HepG2 (cell line): ENCODE data around the gene MST1. TPM values are rescaled to one million over a fixed set of nuclear protein-coding genes. Genes with fewer than 3 reads are reported as not detected.
"Not testable (repeated sequence)": the region's sequence is repeated elsewhere in the genome, so short reads cannot be mapped to it uniquely, and the experiment has no call there.

Experiments used
- ATAC-seq: fragments of 200-7000 bp; cut with Tn5 transposase; 3 replicates; pipeline ENCODE4 v1.9.1; 2020; ENCODE audit warnings: mild to moderate bottlenecking, moderate library complexity
- BruUV-seq: library from RNA; stranded (reverse); fragments of 400-500 nt; replicated peaks from 2 replicates; lab custom pipeline; 2021; lab: Mats Ljungman, UMichigan
- CTCF ChIA-PET: fragments of 300-600 bp; formaldehyde crosslinking; extraction: SDS; loops from one replicate; lab custom pipeline; 2021; ENCODE audit warnings: low total read pairs, inconsistent platforms, low intra/inter-chr PET ratio; lab: Yijun Ruan, JAX
- POLR2A ChIA-PET: fragments of 350-600 bp; sonication (Branson Sonifier 250); formaldehyde crosslinking; loops from one replicate; lab custom pipeline; 2020; ENCODE audit warnings: antibody characterized with exemption, inconsistent platforms; lab: Yijun Ruan, JAX
- DNase-seq: peaks from one replicate; pipeline ENCODE4 v3.0.0-alpha.2; 2015; ENCODE audit warnings: low spot score
- FAIRE-seq: peaks from 3 replicates; lab custom pipeline; 2011; peaks lifted over from hg19 to GRCh38; lab: Jason Lieb, UNC
- H2AFZ ChIP-seq: one replicate; pipeline ENCODE4 v1.6.1; 2011; ENCODE audit warnings: low read length, inconsistent platforms
- H3K27ac ChIP-seq: fragments of 300-600 bp; 3 replicates; pipeline ENCODE4 v1.8.0; 2011; ENCODE audit warnings: mixed run types, mild to moderate bottlenecking, mixed read lengths, low read length, inconsistent platforms; ENCODE audit not compliant: insufficient read depth; ENCODE audit errors: extremely low read length
- H3K27me3 ChIP-seq, 2 experiments: fragments of 200-600 bp in 1 of 2; 2 replicates in 1 of 2; 3 replicates in 1 of 2; pipeline versions ENCODE4 v1.6.0 to v1.8.0; 2011; ENCODE audit warnings: low read length in 2 of 2, mild to moderate bottlenecking in 2 of 2, moderate library complexity in 2 of 2, inconsistent platforms in 1 of 2; ENCODE audit not compliant: insufficient read depth in 2 of 2, control insufficient read depth in 1 of 2
- H3K36me3 ChIP-seq, 2 experiments: fragments of 200-600 bp in 1 of 2; replicated peaks in 1 of 2; 2 replicates in 1 of 2; 3 replicates in 1 of 2; pipeline versions ENCODE4 v1.5.1 to v1.8.0; 2011; ENCODE audit warnings: low read length in 2 of 2, inconsistent platforms in 1 of 2; ENCODE audit not compliant: insufficient read depth in 2 of 2, control insufficient read depth in 1 of 2
- H3K4me1 ChIP-seq: 2 replicates; pipeline ENCODE4 v1.5.1; 2012; ENCODE audit warnings: low read length, inconsistent platforms; ENCODE audit not compliant: insufficient read depth
- H3K4me2 ChIP-seq: 2 replicates; pipeline ENCODE4 v1.6.0; 2011; ENCODE audit warnings: low read depth, low read length, inconsistent platforms
- H3K4me3 ChIP-seq, 3 experiments: fragments of 200-600 bp in 1 of 3; sonication (generic), shearing (Covaris generic) in 1 of 3; replicated peaks in 1 of 3; 2 replicates each; pipeline ENCODE4 v1.5.1; 2011 to 2016; ENCODE audit warnings: low read length in 3 of 3, inconsistent platforms in 2 of 3, low read depth in 2 of 3, mild to moderate bottlenecking in 2 of 3, control low read depth in 1 of 3, mixed read lengths in 1 of 3; ENCODE audit not compliant: insufficient read depth in 1 of 3
- H3K79me2 ChIP-seq: one replicate; pipeline ENCODE4 v1.6.1; 2011; ENCODE audit warnings: low read length, inconsistent platforms; ENCODE audit not compliant: insufficient read depth
- H3K9ac ChIP-seq: 2 replicates; pipeline ENCODE4 v1.6.0; 2011; ENCODE audit warnings: mild to moderate bottlenecking, low read depth, low read length, inconsistent platforms; ENCODE audit not compliant: insufficient read depth
- H3K9me3 ChIP-seq: 2 replicates; pipeline ENCODE4 v1.5.1; 2012; ENCODE audit warnings: mild to moderate bottlenecking, low read length
- H4K20me1 ChIP-seq: 2 replicates; pipeline ENCODE4 v1.6.0; 2011; ENCODE audit warnings: inconsistent platforms, mild to moderate bottlenecking, low read length, moderate library complexity; ENCODE audit not compliant: insufficient read depth
- AGO2 ChIP-seq: fragments of 200-400 bp; formaldehyde crosslinking; optimal IDR thresholded peaks from 2 replicates; pipeline ENCODE3; 2017; ENCODE audit warnings: mild to moderate bottlenecking, low read depth, low read length, moderate library complexity
- CCDC6 ChIP-seq: sonication (generic); formaldehyde crosslinking; IDR thresholded peaks from 2 replicates; pipeline ENCODE4 v1.8.1; 2022; ENCODE audit warnings: mild to moderate bottlenecking, missing genetic modification reagents, moderate library complexity
- POLR2A ChIP-seq, 2 experiments: IDR thresholded peaks; 2 replicates each; pipeline ENCODE4 v1.6.1; 2011; ENCODE audit warnings: low read depth in 2 of 2, low read length in 2 of 2, mild to moderate bottlenecking in 1 of 2, moderate library complexity in 1 of 2; ENCODE audit not compliant: insufficient read depth in 1 of 2
- RBFOX2 ChIP-seq: fragments of 200-400 bp; formaldehyde crosslinking; IDR thresholded peaks from 2 replicates; pipeline ENCODE4 v1.6.1; 2017; ENCODE audit warnings: low read depth, mild to moderate bottlenecking, low read length
- WGBS: methylation state at CpG from one replicate; pipeline ENCODE4 v1.1.6; 2017; ENCODE audit warnings: low lambda C conversion rate; 5-methylcytosine and 5-hydroxymethylcytosine counted together
- in situ Hi-C: cut with HindIII; loops from 2 replicates; pipeline ENCODE4 v1.10.0; 2017; ENCODE audit warnings: low pct_unique_long_range_greater_than_20kb; ENCODE audit not compliant: extremely low pct_ligation_motif_present
- intact Hi-C: fragments of 100-400 bp; cut with micrococcal nuclease; formaldehyde crosslinking; loops from one replicate; pipeline ENCODE4 v1.10.0; 2022; ENCODE audit not compliant: unreplicated experiment
- polyA plus RNA-seq, 8 experiments: library from polyadenylated mRNA; depleted of rRNA in 3 of 8; stranded (reverse) in 7 of 8; unstranded in 1 of 8; fragments of >200 nt; fragmentation: Illumina TruSeq in 4 of 8; extraction: Trizol in 4 of 8; gene quantifications; 2 replicates each; pipeline versions ENCODE4 v1.2.1 to v1.2.3, GENCODE V29; 2011 to 2016; ENCODE audit warnings: low read depth in 4 of 8, missing spikeins in 1 of 8, mixed read lengths in 1 of 8; ENCODE audit not compliant: insufficient read depth in 1 of 8
- total RNA-seq, 5 experiments: library from RNA; depleted of rRNA; stranded (reverse); fragments of >200 nt; fragmentation: Illumina TruSeq; extraction: Trizol; gene quantifications; 2 replicates each; pipeline ENCODE4 v1.2.3, GENCODE V29; 2016; ENCODE audit warnings: low read depth in 1 of 5
- TF ChIP-seq, protein P1 (sequence below): sonication (generic); formaldehyde crosslinking; IDR thresholded peaks from 2 replicates; pipeline ENCODE4 v1.4.0; 2020; ENCODE audit warnings: low read depth, missing genetic modification reagents

MST1 gene
- total and polyA plus RNA-seq, 2 of the 13 experiments (the other 11 are each of a cell fraction or from before 2014, with no cell fraction given): 189 to 452 TPM

DNA sequence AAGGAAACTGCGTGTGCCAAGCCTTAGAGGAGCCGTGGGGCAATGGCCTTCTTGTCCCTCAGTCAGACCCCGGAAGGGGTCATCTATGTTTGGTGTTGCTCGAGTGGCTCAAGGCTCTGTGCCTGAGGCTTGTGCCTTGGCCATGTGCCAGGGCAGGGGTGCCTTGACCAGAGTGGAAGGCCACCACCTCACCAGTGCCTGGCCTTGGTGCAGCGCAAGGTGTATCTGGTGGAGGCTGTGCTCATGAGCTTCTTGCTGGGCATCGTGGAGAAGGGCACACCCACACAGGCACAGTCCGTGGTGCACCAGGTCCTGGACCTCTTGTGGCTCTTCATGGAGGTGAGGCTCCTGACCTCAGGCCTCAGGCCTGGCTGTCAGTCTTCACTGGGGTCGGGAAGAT, 10.7 kb upstream of the MST1 start:
- Histone ChIP-seq H3K4me1 (no peaks in the 10 kb centered on the region), H3K79me2 (no peaks in the 10 kb centered on the region), H2AFZ (no peak overlapping the region), H3K27me3 (no peaks in the 10 kb centered on the region), H3K9ac (no peak overlapping the region), H4K20me1 (no peaks in the 10 kb centered on the region), H3K4me2 (no peak overlapping the region), H3K9me3 (no peaks in the 10 kb centered on the region), H3K36me3 (peaks cover 38 to 73% of the 10 kb centered on the region in 2 experiments), H3K27ac (no peak overlapping the region), H3K4me3 (no peak overlapping the region)
- WGBS: 95% methylated on average over 4 of the region's 8 CpGs
- DNase-seq (no peak), ATAC-seq (no peak), FAIRE-seq (no peak)
- ChIA-PET POLR2A (no interaction called here), CTCF (no interaction called here)
- peak in 1 of 2 experiments; percentile 33; a peak in 1 of 4 replicates for TF ChIP-seq POLR2A (IDR thresholded peaks at IDR 0.05; ENCODE audit: insufficient read depth in 1 of 2, low read depth in 2 of 2, low read length in 2 of 2)
- TF ChIP-seq, protein P1, sequence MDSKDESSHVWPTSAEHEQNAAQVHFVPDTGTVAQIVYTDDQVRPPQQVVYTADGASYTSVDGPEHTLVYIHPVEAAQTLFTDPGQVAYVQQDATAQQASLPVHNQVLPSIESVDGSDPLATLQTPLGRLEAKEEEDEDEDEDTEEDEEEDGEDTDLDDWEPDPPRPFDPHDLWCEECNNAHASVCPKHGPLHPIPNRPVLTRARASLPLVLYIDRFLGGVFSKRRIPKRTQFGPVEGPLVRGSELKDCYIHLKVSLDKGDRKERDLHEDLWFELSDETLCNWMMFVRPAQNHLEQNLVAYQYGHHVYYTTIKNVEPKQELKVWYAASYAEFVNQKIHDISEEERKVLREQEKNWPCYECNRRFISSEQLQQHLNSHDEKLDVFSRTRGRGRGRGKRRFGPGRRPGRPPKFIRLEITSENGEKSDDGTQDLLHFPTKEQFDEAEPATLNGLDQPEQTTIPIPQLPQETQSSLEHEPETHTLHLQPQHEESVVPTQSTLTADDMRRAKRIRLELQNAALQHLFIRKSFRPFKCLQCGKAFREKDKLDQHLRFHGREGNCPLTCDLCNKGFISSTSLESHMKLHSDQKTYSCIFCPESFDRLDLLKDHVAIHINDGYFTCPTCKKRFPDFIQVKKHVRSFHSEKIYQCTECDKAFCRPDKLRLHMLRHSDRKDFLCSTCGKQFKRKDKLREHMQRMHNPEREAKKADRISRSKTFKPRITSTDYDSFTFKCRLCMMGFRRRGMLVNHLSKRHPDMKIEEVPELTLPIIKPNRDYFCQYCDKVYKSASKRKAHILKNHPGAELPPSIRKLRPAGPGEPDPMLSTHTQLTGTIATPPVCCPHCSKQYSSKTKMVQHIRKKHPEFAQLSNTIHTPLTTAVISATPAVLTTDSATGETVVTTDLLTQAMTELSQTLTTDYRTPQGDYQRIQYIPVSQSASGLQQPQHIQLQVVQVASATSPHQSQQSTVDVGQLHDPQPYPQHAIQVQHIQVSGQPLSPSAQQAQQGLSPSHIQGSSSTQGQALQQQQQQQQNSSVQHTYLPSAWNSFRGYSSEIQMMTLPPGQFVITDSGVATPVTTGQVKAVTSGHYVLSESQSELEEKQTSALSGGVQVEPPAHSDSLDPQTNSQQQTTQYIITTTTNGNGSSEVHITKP (CRISPR knock-in tag): no peak
- no TSS peak for BruUV-seq
- intact Hi-C loops (no loop called here), in situ Hi-C loops (loop anchor here (5.0 kb wide), 2 partner anchors 137 to 207 kb away; no protein-coding TSS in a partner anchor)

DNA sequence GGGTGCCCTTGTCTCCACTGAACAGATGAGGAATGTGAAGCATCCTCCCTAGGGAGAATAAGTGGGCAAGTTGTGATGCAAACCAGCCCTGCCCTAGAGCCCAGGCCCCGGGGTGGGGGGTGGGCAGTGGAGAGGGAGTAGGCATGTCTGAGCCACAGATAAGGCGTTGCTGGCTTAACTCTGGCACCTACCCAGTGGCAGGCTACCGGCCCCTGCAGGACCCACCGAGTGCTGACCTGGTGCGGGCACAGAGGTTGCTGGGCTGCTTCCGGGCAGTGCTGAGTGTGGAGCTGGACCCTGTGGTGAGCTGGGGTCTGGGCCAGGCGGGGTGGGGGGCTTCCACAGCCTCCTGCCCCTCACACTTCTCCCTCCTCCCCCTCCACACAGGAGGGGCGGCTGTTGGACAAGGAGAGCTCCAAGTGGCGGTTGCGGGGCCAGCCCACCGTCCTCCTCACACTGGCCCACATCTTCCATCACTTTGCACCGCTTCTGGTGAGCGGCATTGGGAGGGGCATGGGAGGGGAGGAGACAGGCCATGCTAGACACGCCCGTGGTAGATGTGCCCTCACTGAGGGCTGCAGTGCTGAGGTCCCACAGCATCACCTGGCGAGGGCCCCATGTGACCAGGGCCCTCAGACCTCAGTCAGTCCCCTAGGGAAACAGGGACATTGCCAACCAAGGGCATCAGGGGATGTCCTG, 10.2 kb upstream of the MST1 start:
- Histone ChIP-seq H2AFZ (no peak overlapping the region), H3K4me3 (no peak overlapping the region), H3K9ac (no peak overlapping the region), H3K4me2 (no peak overlapping the region), H3K27me3 (no peaks in the 10 kb centered on the region), H3K79me2 (peaks cover under 1% of the 10 kb centered on the region), H3K9me3 (no peaks in the 10 kb centered on the region), H3K4me1 (peaks cover 4% of the 10 kb centered on the region; the same call in 1 of the 2 replicates), H3K36me3 (peaks cover 38 to 69% of the 10 kb centered on the region in 2 experiments), H4K20me1 (no peaks in the 10 kb centered on the region), H3K27ac (no peak overlapping the region)
- CTCF ChIA-PET: no interaction called here
- TF ChIP-seq AGO2: peak; percentile 58
- no peak for TF ChIP-seq CCDC6 (CRISPR knock-in tag)
- peak; percentile 44; the same call in 1 of the 2 replicates for TF ChIP-seq RBFOX2
- POLR2A ChIA-PET: no interaction called here
- in situ Hi-C loops: no loop called here
- BruUV-seq: no TSS peak
- ATAC-seq (no peak), DNase-seq (no peak), FAIRE-seq (no peak)
- 95% methylated on average over 12 of the region's 16 CpGs for WGBS
- intact Hi-C loops: no loop called here

DNA sequence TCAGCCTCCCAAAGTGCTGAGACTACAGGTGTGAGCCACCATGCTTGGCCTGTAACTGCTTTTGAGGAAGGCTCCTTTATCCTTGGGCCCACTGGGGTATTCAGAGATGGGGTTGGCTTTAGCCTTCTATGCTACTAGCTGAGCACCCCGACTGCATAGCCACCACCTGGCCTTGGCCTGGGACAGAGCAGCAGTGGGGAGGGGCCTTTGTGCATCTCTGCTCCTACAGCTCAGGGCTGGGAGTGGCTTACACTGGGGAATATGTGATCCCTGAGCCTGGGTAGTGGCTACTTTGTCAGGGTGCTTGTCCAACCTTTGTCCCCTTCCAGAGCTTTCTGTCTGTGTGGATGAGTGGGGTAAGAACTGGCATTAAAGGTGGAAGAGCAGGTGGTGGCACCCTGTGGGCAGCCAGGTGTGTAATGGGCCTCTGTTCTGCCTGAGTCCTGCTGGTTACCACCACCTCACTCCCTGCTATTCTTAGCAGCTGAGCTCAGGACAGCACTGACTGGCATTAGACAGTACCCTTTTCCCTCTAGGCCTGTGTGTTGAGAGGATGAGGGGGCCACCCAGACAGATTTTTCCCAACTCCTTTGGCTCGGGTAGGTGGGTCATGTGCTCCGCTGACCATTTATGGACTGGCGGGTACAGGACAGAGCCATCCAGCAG, 6.2 kb upstream of the MST1 start:
- POLR2A ChIA-PET, H3K9me3 ChIP-seq, DNase-seq, H3K27me3 ChIP-seq, BruUV-seq, H3K4me2 ChIP-seq, H3K27ac ChIP-seq, in situ Hi-C loops, H3K4me3 ChIP-seq, H4K20me1 ChIP-seq, H2AFZ ChIP-seq, H3K9ac ChIP-seq, CTCF ChIA-PET, FAIRE-seq, intact Hi-C loops: not testable (repeated sequence)
- ATAC-seq: peak; percentile 52
- Histone ChIP-seq H3K4me1 (peaks cover 20% of the 10 kb centered on the region), H3K36me3 (peaks cover 13 to 34% of the 10 kb centered on the region in 2 experiments; a peak in 4 of 5 replicates), H3K79me2 (peaks cover 21% of the 10 kb centered on the region)
- no CpG with 5 or more reads among the region's 4 CpGs for WGBS
